Colon (tissue), 2 donors: ENCODE results near the gene EML4.

ENCODE experiments used
- FAIRE-seq: peaks from 2 replicates; lab custom pipeline; 2012; peaks lifted over from hg19 to GRCh38; lab: Jason Lieb, UNC
- donor health status: control.
- donor health status: control.

EML4 gene

DNA sequence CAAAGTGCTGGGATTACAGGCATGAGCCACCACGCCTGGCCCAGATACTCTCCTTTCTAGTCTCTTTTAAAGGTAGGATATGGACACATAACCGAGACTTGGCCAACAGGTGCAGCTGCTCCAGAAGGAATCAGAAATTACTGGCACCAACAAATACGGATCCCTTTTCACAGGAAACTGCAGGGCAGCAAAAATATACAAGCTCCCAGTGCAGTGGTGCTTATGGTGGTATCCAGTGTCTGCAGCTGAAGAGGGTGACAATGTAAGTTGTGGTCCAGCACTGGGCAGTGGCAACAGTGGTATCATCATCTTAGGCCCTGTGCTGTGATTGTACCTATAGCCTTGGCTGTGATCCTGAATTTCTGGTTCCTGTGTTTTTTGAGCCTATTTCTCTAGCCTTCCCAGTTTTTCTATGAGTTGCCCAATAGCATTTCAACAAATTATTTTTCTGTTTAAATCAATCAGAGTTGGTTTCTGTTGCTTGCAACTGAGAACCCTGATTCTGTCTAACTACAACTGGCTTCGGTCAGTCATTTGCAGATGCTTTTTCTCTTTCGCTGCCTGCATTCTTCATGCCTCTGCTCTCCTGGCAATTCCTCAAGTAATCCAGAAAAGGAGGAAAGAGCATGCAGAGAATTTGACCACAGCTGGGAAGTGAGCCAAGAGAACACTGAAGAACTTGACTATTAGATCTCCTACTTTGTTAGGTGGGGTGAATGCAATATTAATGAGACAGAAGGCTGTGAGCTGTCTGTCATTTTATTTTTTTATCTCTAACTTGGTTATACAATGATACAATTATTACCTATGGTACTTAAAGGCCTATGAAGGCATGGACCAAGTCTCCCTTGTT lies 30.8 kb upstream of the EML4 start:
- no peak for FAIRE-seq

DNA sequence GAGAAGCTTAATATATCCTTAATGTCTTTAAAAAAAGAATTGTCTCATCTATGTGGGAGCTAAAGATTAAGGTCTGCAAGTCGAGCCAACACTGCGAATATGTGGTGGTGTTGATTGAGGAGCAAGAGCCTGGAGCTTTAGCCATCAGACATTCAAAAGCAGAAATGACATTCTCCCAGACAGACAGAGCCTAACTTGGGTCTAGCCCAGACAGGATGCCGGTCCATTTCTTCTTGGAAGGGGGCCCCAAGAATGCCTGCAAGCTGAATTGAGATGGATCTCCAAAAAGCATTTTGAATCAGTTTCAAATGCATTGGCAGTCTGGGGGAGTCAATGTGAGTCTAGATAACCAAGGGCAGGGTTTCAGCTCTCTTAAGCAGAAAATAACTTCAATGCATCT lies 30.1 kb upstream of the EML4 start:
- no peak for FAIRE-seq

DNA sequence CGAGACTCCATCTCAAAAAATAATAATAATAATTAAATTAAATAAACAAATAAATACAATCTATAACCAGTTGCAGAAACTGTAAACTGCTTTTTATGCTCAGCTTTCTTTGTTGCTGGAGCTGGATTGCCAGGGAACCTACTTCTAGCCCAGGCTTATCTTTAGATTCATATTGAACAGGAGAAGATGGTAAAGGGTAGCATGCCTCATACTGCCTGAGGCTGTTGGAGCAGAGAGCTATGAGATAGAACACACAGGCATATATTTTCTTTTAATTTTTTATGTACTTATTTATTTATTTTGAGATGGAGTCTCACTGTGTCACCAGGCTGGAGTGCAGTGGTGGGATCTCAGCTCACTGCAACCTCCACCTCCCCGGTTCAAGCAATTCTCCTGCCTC lies 28.7 kb upstream of the EML4 start:
- no peak for FAIRE-seq

DNA sequence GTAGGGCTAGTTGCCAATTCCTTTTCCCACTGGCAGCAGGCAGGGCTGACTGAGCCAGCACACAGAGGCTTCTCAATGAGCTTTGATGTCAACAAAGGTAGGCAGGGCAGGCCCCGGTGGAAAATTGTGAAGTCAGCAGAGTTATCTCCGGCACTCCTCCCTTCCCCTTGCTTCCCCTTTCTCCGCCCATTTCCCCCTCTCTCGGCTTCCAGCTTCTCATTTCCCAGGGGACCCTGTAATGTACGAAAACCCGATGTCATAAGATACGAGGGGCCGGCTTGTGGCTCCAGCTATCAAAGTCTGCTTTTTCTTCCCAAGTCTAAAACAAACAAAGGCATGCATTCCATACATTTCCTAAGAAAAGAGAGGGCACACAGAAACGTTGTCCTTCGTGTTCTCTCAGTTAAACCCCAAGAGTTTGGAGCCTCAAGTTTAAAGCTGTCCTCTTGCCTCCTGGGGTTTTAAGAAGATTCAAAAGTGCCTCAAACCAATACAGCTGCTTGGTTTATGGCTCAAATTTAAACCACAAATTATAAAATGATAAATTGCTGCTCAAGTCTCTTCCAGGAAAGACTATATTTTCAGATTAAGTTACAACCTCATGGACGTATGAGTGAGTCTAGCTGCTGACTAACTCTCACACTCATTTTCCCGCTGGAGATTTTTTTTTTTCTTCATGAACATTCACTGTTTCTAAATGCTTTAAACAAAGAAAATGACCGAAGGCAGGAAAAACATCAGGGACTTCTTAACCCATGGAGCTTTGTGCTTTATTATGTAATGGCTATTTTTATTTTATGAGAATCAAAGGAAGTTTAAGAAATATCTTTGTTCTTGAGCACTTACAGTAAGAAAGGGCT lies 27.2 kb upstream of the EML4 start:
- no peak for FAIRE-seq

DNA sequence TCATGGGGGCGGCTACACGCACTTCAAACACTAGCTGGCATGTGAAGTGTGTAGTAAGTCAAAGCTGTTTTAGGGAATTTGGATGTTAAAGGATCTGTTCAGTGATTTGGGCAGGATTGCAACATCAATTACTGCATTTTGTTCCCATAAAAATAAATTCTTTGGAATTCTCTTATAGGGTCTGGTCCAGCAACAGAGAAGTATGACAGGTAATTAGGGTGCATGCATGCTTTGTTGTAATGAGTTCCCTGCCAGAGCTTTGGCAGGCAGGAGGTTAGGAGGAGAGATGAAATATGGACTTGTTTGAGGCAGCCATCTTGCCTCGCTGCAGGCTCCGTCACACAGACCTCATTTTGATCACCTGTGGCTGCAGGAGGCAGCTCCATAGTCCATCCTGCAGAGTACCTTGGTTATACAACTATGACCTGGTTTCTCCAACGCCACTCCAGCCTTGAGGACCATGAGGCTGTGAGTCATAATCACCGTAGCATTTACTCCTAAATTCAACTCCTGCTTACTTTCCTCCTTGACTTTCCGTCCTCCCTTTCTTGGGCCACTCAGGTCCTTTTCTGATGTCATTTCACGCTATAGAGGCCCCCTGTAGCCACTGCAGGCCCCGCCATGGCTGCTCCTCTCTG lies 26.5 kb upstream of the EML4 start:
- no peak for FAIRE-seq

DNA sequence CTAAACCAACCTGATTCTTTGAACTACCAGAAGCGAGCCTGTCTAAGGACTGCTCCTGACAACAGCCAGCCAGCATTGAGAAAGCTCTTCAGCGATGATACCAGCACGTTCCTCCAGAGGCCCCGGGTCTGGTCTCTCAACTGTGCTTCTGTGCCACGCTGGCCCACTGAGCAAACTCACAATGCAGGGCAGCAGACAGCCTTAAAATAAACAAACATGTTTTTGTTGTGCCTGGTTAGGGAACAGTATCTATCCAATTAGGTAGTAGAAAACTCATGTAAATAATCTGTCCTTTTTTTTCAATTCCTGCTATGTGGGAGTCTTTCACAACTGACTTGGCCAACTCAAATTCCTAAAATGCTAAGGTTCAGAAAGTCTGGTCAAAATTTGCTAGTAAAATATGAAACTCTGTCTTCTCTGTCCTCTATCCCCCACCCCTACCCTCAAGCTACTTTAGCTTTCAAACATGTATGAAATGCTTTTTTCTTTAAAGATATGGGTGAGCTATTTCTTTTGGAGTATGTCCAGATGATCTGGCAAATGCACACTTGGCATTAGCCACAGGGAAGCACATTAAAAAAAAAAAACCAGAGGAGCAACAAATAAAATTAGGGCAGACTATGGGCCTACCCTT lies 21.4 kb upstream of the EML4 start:
- FAIRE-seq = no peak

DNA sequence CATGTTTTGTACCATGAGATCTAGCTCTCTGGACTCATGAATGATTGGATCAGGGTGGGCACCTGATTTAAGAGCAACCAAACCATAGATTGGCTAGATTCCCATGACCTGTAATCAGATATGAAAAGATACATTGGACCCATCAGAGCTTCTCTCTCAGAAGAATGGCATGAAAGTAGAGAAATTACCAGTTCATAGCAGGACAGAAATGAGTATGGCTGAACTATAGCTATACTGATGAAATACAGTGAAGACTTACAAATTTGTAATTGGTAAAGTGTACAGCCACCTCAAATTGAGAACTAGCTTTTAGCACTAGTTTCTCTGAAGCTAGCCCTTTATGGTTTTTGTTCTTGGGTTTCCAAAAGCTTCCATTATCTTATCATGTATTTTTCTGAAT lies 19.0 kb upstream of the EML4 start:
- FAIRE-seq = no peak

DNA sequence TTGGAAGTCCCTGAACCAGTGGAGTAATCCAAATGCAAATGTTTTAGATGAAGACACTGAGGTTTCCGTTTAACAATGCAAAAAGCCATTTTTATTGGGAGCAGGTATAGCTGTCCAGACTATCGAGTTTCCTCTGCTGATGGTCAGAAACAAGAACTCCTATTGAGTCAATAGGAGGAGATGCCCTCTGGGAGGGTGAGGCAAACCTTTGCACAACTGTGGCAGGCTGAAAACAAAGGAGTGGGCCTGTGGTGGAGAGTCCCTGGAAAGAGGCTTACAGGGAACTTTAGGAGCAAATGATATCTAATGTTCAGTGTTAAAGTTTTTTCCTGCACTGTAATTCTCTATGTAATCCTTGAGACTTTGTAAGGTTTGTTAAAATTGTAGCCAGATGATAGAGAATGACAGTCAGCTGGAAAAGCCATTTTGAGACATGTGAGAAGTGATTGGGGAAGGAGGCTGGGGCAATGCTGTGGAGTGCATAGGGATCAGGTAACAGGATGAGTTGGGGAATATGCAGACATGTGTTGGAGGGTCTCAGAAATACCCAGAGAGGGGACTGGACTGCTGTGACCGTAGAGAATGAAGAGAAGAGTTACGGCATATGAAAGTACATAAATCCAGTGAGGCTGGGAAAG lies 15.1 kb upstream of the EML4 start:
- no peak for FAIRE-seq

DNA sequence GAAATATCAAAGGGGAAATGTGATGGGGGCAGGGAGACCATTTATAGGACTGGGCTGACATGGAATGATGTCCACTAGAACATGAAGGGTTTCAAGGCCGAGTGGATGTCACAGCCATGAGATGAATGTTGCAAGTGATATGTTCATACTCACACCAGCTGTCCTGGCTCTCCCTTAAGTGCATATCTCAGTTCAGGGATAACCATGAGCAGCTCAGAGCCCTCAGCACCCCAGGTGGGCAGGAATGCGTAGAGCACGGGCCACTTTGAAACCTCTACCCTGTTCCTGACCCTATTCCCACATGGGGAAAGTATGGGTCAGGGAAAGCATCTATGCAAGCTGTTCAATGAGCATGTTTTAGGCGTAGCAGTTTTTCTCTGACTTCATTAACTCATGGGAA lies 12.4 kb upstream of the EML4 start:
- no peak for FAIRE-seq

DNA sequence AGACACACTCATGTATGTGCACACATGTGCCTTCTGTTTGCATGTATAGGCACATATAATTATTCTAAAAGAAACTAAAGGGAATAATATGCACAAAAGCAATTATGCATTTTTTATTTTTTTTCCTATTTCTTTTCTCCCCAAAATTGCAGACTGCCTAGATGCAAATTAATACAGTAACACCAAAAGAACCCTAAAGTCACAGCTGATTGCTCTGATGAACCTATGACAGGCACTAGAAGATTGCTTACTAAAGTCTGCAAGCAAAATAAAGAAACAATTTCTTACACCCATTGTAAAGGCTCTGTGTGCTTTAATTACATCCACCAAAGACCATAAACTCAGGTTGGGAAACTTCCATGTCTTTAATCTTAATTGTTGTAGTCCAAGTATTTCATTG lies 7.7 kb upstream of the EML4 start:
- FAIRE-seq = no peak

DNA sequence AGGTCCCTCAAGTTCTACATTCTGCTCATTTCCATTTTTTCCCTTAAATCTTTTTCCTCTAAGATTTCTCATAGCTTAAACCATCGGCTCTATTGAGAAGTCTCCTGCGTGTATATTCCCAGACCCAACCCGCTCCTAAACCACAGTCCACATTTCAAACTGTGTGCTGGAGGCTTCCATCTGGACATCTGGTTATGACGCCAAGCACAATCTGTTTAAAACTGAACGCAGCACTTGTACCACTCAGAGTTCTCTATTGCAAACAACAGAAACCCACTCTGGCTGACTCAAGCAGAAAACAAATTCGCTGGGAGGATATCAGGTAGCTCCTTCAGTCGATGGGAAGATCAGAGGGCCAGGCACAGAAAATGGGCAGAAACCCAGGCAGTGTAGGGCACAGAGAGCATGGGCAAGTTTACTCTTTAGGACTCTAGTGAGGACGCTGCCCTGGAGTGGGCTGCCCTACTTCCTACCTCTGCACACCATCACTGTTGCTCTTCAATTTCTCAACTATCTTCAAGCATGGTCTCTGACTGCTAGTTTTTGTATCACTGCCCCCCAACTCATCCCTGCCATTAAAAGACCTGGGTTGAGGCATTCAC lies 5.6 kb upstream of the EML4 start:
- no peak for FAIRE-seq

DNA sequence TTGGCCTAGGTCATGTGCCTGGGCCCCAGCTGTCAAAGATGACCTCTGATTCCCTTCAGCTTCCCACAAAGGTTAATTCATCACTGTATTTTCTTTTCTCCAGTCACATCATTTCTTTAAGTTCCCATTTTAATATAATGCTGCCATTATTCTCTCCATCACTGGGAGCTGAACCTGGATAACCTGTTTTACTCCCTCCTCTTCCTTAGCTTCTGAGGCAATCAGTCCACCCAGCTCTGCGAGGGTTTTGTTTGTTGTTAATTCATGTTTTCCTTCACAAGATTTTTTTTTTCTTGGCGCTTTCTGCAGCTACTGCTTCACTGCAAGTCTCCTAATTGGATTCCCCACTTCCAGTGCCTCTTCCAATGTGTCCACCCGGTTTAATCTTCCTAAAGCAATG lies 5.1 kb upstream of the EML4 start:
- FAIRE-seq = no peak

DNA sequence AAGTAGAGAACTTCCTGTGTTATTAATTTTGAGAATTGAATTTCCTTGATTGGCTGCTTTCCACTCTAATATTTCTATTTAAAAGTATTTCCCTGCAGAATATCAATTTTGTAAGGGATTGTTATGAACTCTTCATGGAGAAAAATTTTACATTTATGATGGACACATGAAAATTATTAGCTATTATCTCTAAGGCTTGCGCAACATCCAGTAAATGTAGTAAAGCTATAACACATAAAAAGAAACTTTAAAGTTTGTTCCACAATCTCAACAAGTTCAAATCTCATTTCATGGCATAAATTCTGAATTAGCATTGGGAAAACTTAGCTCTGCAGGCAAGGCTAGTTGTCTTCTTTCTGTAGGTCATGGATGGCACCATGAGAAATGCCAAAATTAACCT lies 4.2 kb upstream of the EML4 start:
- no peak for FAIRE-seq

DNA sequence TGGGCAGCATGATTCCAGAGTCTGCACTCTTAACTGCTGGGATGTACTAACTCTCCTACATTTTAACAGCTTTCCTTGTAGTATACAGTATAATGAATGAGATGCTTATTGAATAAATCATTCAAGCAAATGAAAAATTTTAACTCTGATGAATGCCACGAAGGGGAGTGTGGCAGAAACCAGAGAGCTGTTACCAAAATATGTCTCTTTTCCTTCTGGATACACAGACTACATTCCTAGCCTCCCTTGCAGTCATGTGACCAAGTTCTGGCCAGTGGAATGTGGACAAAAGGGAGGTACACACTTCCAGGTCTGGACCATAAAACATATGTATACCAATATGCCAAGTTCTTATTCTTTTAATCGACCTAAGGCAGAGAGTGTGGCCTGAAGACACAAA lies 1.7 kb upstream of the EML4 start:
- no peak for FAIRE-seq

DNA sequence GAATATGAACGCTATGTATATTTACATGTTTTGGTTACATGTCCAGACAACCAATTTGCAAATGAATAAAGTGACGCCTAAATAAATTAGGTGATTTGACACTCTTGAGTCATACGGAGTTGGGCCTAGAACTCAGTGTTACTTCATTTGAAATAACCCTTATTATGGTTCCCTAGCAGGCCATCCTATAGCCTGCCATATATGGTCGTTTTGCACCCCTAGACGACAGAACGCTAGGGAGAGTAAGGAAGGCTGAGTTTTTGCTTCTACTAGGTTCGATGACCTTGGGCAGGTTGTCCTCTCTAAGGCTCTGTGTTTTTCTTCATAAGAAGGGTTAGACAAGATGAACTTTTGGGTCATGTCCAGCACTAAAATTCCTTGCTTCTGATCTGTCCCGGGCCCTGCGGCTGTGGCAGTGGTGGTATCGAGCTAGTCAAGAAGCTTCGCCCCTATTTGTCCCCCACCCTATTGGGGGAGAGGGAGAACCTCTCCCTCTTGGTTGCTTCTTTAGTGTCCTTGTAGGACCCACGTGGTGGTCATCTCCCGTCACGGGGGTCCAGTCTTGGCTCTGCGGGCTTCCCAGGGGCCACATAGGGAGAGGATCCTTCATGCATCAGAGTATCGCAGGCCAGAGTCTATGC lies 574 bp upstream of the EML4 start:
- no peak for FAIRE-seq

DNA sequence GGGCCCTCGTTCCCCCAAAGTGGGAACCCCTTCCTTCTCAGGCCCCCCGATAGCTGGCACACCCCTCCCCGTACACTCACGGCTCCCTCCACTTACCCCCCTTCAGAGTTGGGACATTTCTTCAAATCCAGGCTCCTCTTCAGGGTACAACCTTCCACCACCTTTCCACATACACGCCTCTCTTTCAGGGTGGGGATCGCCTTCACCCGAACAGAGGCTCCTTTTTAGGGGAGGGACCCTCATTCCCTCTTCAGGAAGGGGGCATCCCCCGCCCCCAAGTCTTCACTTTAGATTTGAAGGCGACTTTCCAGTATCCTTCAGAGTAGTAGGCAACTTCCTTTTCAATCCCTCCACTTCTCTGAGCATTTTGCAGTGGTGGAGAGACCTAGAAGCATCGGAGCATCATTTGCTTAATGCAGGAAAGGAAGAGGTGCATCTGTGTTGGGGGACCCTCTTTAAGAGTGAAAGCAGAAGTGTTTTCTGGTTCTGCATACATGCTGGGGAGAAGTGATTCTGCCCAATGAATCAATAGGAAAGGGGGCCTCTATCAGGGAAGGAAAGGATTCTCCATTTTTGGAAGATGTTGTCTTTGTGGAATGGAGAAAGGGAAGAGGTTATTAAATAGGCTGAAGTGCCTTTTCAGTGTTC lies 845 bp downstream of the EML4 start:
- FAIRE-seq = no peak

DNA sequence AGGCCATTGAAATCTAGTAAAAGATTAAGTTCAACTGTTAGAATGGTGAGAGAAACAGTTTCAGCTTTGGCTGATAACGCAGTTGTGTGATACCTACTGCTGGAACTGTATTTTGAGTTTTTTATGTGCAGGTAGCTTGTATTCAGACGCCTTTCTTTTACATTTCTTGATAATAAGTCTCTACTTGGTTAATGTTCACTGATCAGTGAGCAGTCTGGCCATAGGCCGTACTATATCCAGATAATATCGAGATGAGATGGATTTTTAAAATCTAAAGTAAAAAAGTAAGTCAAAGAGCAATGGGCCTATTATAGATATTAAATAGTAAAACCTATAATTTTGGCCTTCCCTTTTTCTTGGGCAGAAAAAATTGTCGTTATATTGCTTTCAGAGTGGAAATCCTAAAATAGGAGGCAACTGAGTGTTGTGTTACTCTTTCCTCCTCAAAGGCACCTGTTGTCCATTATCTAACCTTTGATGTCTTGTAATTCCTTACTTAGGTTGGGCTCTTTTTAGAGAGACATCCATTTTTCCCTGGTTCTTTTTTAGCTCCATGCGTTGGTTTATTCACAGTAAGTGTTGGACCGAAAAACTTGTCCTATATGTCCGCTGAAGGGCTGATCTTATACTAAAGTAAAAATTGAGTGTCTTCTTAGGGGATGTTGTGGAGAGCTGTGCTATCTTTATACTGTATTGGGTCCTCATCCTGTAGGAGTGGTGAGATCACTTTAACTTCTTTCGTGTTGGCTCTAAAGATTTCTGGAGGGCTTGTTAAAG lies 1.7 kb downstream of the EML4 start:
- FAIRE-seq = no peak

DNA sequence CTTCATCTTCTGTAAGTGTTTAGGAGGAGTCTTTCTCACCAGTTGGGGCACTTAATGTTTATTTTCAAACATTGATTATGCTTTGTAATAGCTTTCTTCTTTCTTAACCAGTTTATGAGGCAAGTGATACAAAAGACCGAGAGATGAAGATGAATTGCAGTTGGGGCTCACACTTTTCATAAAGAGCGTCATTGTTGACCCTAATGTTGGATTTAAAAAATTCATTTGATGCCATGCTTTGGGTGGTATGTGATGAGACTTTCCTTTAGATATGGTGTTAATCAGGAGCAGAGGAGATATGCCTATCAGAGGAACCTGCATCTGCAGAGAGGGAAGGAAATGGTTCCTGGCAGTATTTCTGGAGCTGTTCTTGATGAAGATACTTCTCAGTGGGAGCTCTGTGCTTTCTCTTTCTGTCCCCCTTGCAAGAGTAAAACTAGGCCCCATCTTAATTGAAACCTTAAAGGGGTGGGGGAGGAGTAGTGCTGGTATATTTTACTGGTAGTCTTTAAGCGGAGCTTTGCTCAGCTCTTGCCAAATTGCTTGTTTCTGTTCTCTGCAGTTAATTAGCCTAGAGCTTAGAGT lies 2.3 kb downstream of the EML4 start:
- FAIRE-seq = no peak

DNA sequence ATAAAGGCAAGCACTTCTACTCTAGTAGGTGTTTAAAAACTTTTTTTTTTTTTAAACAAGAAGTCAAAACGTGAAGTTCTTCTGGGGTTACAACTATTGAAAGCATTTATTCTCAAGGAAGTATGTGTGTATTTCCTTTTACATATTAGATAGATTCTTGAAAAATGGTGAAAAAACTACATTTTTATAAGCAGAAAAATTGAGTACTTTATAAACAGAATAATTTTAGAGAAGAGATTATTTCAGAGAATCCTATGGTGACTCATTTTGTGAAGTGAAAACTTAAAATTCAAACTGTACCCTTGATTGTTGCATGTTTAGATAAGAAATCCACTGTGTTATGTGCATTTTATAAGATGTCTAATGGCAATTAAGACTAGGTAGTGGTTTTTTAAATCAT lies 2.9 kb downstream of the EML4 start:
- FAIRE-seq = no peak
